RWPE1 (cell line): ENCODE measurements around the gene LURAP1L.

Source experiments
- CTCF ChIA-PET: fragments of 350-600 bp; sonication (Branson Sonifier 250); formaldehyde crosslinking; extraction: SDS; loops from one replicate; lab custom pipeline; 2021; lab: Yijun Ruan, JAX
- POLR2A ChIA-PET: fragments of 400-600 bp; formaldehyde crosslinking; extraction: SDS; loops from one replicate; lab custom pipeline; 2020; ENCODE audit warnings: antibody characterized with exemption; ENCODE audit not compliant: low non-redundant PET; lab: Yijun Ruan, JAX
- DNase-seq: peaks from one replicate; pipeline ENCODE4 v3.0.0; 2012; ENCODE audit warnings: low spot score
- H3K27ac ChIP-seq: fragments of 450-650 bp; 2 replicates; pipeline ENCODE4 v1.5.1; 2017
- TF ChIP-seq, protein P1 (sequence below): fragments of 450-650 bp; conservative IDR thresholded peaks from 2 replicates; pipeline ENCODE4 v1.5.1; 2017; ENCODE audit warnings: low read depth, mild to moderate bottlenecking

LURAP1L gene

DNA sequence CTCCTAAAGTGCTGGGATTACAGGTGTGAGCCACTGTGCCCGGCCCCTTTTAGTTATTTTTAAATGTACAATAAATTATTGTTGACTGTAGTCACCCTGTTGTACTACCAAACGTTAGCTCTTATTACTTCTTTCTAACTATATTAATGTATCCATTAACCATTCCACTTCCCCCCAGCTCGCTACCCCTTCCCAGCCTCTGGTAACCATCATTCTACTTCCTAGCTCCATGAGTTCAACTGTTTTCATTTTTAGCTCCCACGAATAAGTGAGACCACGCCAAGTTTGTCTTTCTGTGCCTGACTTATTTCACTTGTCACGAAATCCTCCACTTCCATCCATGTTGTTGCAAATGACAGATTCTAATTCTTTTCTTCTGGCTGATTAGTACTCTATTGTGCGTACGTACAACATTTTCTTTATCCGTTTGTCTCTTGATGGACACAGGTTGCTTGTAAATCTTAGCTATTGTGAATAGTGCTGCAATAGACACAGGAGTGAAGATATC is 6.5 kb downstream of the LURAP1L start:
- ChIA-PET CTCF (no interaction called here), POLR2A (no interaction called here)
- H3K27ac ChIP-seq, result no peak overlapping the region
- TF ChIP-seq, protein P1, sequence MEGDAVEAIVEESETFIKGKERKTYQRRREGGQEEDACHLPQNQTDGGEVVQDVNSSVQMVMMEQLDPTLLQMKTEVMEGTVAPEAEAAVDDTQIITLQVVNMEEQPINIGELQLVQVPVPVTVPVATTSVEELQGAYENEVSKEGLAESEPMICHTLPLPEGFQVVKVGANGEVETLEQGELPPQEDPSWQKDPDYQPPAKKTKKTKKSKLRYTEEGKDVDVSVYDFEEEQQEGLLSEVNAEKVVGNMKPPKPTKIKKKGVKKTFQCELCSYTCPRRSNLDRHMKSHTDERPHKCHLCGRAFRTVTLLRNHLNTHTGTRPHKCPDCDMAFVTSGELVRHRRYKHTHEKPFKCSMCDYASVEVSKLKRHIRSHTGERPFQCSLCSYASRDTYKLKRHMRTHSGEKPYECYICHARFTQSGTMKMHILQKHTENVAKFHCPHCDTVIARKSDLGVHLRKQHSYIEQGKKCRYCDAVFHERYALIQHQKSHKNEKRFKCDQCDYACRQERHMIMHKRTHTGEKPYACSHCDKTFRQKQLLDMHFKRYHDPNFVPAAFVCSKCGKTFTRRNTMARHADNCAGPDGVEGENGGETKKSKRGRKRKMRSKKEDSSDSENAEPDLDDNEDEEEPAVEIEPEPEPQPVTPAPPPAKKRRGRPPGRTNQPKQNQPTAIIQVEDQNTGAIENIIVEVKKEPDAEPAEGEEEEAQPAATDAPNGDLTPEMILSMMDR, result no peak
- DNase-seq, result no peak

DNA sequence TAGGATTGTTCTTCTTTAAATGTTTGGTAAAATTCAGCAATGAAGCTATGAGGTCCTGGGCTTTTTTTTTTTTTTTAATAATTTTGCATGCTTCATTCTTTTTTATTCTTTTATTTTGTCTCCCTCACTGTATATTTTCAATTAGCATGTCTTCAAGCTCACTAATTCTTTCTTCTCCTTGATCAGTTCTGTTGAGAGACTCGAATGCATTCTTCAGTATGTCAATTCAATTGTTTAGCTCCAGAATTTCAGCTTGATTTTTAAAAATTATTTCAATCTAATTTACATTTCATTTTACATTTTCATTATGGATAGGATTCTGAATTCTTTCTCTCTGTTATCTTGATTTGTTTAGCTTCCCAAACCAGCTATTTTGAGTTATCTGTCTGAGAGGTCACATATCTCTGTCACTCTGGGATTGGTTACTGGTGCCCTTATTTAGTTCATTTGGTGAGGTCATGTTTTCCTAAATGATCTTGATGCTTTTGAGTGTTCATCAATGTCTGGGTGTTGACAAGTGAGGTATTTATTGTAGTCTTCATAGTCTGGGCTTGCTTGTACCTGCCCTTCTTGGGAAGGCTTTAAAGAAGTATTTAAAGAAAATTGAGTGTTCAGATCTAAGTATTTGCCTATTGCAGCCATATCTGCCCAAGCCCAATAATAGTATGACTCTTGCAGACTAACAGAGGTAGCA is 9.1 kb downstream of the LURAP1L start:
- DNase-seq, result no peak
- CTCF ChIA-PET, result no interaction called here
- TF ChIP-seq, protein P1, result no peak
- peak overlapping the region; percentile 69; the same call in 1 of the 2 replicates for H3K27ac ChIP-seq
- POLR2A ChIA-PET, result no interaction called here

DNA sequence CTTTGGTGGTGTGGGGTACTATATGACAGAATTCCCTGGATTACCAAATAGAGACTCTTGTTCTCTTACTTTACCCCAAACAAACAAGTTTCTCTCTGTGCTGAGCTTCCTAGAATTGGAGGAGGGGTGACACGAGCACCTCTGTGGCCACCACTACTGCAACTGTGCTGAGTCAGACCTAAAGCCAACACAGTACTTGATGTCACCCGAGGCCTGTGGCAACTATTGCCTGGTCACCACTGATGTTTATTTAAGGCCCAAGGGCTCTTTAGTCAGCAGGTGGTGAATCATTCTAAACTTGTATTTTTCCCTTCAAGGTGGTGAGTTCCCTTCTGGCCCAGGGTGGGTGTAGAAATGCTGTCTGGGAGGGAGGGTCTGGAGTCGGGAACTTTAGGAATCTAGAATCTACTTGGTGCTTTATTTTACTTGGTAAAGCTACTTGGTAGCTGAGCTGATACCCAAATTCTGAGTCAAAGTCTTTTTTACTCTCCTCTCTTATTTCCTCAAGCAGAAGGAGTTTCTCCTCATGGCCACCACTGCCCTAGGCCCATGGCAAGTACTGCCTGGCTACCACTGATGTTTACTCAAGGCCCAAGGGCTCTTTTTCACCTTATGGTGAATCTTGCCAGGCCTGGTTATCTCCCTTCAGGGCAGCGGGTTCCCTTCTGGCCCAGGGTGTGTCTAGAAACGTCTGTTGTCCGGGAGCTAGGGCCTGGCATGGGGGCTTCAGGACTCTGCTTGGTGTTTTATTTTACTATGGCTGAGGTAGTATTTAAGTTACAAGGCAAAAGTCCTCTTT is 9.8 kb downstream of the LURAP1L start:
- TF ChIP-seq, protein P1, result no peak
- peak; percentile 12 for DNase-seq
- ChIA-PET POLR2A (interaction anchor here (0.6 kb wide), 1 partner anchor 60 kb away, joined by 3 read pairs; no protein-coding TSS in a partner anchor), CTCF (no interaction called here)
- peak overlapping the region; percentile 69 for H3K27ac ChIP-seq

DNA sequence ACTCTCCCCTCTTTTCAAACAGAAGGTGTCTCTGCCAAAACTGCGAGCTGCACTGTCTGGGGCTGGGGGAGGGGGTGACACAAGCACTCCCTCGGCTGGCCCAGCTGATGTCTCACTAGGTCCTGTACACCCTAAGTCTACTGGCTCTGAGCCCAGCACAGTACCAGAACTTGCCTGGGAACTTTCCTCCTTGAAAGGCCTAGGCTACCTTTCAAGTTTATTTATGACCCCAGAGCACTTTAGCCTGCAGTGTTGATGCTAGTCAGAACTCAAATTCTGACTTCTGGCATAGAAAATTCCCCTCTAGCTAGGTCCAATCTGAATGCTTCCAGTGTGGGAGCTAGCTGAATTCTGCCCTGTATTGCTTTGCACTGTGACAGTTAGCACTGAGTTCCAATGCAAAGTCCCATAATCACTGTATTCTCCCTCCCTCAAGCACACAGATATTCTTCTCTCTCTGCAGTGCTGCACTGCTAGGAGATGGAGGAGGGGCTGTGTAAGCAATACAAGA is 10.5 kb downstream of the LURAP1L start:
- POLR2A ChIA-PET, result interaction anchor here (0.6 kb wide), 1 partner anchor 60 kb away, joined by 3 read pairs; no protein-coding TSS in a partner anchor
- CTCF ChIA-PET, result no interaction called here
- TF ChIP-seq, protein P1, result no peak
- peak overlapping the region; percentile 69 for H3K27ac ChIP-seq
- no peak for DNase-seq

DNA sequence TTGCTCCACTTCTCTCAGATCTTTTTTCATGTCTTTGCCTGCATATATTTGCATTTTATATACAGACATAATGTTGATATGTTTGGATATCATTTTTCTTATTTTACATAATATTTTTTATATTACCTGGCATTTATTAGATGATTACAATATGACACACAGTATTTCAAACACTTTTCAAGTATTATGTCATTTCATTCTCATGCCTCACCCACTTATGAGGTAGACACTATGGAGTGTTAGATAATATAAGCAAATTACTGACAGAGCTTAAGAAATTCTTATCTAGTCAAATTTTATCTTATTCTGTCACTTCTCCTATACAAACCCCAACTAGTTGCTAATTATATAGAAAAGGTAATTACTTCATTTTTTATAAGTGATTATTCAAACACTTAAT is 11.1 kb downstream of the LURAP1L start:
- no peak for DNase-seq
- ChIA-PET POLR2A (no interaction called here), CTCF (interaction anchor here (0.6 kb wide), 1 partner anchor 816 kb away, joined by 4 read pairs; no protein-coding TSS in a partner anchor)
- TF ChIP-seq, protein P1, result no peak
- H3K27ac ChIP-seq, result no peak overlapping the region

DNA sequence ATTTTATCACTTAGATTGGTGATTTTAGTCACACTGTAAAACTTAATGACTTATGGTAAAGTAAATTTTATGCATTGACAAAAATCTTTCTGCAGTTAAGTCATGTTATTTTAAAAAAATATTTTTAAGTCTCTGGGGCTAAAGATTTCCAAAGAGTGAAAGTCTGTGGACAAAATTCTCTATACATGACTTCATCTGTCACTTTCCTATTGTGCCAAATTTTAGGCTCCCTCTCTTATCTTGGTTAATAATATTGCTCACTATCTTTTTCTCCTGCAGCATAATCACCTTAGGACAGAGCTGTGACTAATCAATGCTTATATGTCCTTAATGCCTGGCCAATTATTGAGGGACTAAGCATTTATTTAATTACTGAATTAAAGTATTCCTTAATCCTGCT is 15.2 kb downstream of the LURAP1L start:
- TF ChIP-seq, protein P1, result no peak
- ChIA-PET POLR2A (no interaction called here), CTCF (interaction anchor here (0.6 kb wide), 1 partner anchor 37 kb away, joined by 4 read pairs; no protein-coding TSS in a partner anchor)
- DNase-seq, result no peak
- no peak overlapping the region for H3K27ac ChIP-seq
